Osteoblast (primary cell): ENCODE data around the gene NINL. TPM values are rescaled to one million over a fixed set of nuclear protein-coding genes. Genes with fewer than 3 reads are reported as not detected.

ENCODE experiments used
- DNase-seq: peaks from one replicate; pipeline ENCODE4 v3.0.0; 2011; ENCODE audit warnings: low spot score, mixed read lengths; ENCODE audit not compliant: insufficient read length; ENCODE audit errors: missing footprints
- H2AFZ ChIP-seq: 2 replicates; pipeline ENCODE4 v1.6.0; 2011; ENCODE audit warnings: mild to moderate bottlenecking, low read length
- H3K27ac ChIP-seq: 2 replicates; pipeline ENCODE4 v1.5.1; 2011; ENCODE audit warnings: mild to moderate bottlenecking, low read depth, low read length, moderate library complexity
- H3K27me3 ChIP-seq: 2 replicates; pipeline ENCODE4 v1.6.0; 2012; ENCODE audit warnings: mild to moderate bottlenecking, control low read depth, inconsistent platforms, low read length, moderate library complexity; ENCODE audit not compliant: insufficient read depth
- H3K36me3 ChIP-seq: 2 replicates; pipeline ENCODE4 v1.5.1; 2011; ENCODE audit warnings: mild to moderate bottlenecking, low read length, control low read depth, moderate library complexity; ENCODE audit not compliant: insufficient read depth
- H3K4me1 ChIP-seq: 2 replicates; pipeline ENCODE4 v1.5.1; 2011; ENCODE audit warnings: mild to moderate bottlenecking, low read length, control low read depth, moderate library complexity; ENCODE audit not compliant: insufficient read depth
- H3K4me2 ChIP-seq: 2 replicates; pipeline ENCODE4 v1.6.0; 2011; ENCODE audit warnings: mild to moderate bottlenecking, low read length; ENCODE audit not compliant: insufficient read depth
- H3K4me3 ChIP-seq: fragments of 200-600 bp; sonication (generic); 3 replicates; pipeline ENCODE4 v1.5.1; 2012; ENCODE audit warnings: mild to moderate bottlenecking, low read length, inconsistent platforms; ENCODE audit not compliant: insufficient read depth
- H3K79me2 ChIP-seq: 2 replicates; pipeline ENCODE4 v1.6.0; 2012; ENCODE audit warnings: mild to moderate bottlenecking, low read length, control low read depth, inconsistent platforms; ENCODE audit not compliant: insufficient read depth
- H3K9me3 ChIP-seq: 2 replicates; pipeline ENCODE4 v1.5.1; 2011; ENCODE audit warnings: low read depth, low read length, control low read depth
- H4K20me1 ChIP-seq: 2 replicates; pipeline ENCODE4 v1.6.0; 2012; ENCODE audit warnings: mild to moderate bottlenecking, low read length, control low read depth; ENCODE audit not compliant: insufficient read depth
- total RNA-seq: library from RNA; depleted of rRNA; stranded (reverse); fragments of >200 nt; gene quantifications from 2 replicates; pipeline ENCODE4 v1.2.3, GENCODE V29; 2012
- TF ChIP-seq, protein P1 (sequence below): IDR thresholded peaks from 2 replicates; pipeline ENCODE4 v1.5.1; 2011; ENCODE audit warnings: mild to moderate bottlenecking, low read depth, low read length, moderate library complexity; ENCODE audit errors: extremely low read depth

Gene NINL
- total RNA-seq, 1 donor = 14.8 TPM

DNA sequence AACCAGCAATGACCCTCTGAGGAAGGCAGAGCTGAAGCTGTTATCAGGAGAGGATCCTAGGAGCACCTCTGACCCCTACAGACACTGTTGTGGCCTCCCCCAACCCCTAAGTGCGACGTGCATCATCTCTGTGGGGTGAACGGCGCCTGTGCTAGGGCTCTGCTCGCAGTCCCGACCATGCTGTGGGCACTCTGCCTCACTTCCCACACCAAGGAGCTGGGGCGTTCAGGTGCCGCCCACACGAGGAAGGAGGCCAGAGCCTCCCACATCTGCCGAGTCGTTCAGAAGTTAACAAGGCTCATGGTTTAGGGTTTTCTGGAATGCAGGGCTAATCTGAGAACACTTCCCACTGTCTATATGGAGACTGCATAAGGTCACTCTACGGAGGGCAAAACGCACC is 115.8 kb downstream of the NINL start:
- Histone ChIP-seq H3K27ac (no peak overlapping the region), H4K20me1 (peaks cover 2% of the 10 kb centered on the region), H3K4me2 (no peak overlapping the region), H3K4me1 (no peaks in the 10 kb centered on the region), H2AFZ (no peak overlapping the region), H3K9me3 (no peaks in the 10 kb centered on the region), H3K27me3 (no peaks in the 10 kb centered on the region), H3K79me2 (no peaks in the 10 kb centered on the region), H3K36me3 (peaks cover 5% of the 10 kb centered on the region), H3K4me3 (no peak overlapping the region)
- TF ChIP-seq, protein P1, sequence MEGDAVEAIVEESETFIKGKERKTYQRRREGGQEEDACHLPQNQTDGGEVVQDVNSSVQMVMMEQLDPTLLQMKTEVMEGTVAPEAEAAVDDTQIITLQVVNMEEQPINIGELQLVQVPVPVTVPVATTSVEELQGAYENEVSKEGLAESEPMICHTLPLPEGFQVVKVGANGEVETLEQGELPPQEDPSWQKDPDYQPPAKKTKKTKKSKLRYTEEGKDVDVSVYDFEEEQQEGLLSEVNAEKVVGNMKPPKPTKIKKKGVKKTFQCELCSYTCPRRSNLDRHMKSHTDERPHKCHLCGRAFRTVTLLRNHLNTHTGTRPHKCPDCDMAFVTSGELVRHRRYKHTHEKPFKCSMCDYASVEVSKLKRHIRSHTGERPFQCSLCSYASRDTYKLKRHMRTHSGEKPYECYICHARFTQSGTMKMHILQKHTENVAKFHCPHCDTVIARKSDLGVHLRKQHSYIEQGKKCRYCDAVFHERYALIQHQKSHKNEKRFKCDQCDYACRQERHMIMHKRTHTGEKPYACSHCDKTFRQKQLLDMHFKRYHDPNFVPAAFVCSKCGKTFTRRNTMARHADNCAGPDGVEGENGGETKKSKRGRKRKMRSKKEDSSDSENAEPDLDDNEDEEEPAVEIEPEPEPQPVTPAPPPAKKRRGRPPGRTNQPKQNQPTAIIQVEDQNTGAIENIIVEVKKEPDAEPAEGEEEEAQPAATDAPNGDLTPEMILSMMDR = no peak
- DNase-seq = no peak

DNA sequence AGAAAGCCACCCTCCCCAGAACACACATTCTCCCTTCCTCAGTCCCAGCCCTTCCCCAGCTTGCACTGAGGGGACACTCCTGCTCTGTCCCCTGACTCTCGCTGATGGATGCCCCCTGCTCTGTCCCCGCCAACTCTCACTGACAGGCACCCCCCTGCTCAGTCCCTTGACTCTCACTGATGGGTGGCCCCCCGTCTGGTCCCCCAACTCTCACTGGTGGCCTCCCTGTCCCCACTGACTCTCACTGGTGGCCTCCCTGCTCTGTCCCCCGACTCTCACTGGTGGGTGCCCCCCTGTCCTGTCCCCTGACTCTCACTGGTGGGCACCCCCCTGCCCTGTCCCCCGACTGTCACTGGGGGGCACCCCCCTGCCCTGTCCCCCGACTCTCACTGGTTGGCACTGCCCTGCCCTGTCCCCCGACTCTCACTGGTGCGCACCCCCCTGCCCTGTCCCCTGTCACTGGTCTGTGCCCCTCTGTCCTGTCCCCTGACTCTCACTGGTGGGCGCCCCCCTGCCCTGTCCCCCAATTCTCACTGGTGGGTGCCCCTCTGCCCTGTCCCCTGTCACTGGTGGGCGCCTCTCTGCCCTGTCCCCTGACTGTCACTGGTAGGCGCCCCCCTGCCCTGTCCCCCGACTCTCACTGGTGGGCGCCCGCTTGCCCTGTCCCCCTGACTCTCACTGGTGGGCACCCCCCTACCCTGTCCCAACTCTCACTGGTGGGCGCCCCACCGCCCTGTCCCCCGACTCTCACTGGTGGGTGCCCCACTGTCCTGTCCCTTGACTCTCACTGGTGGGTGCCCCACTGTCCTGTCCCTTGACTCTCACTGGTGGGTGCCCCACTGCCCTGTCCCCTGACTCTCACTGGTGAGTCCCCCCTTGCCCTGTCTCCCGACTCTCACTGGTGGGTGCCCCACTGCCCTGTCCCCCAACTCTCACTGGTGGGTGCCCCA is 116.9 kb downstream of the NINL start:
- no peak overlapping the region for H3K4me3 ChIP-seq
- no peak for DNase-seq
- TF ChIP-seq, protein P1 = no peak
- no peak overlapping the region for H3K27ac ChIP-seq
- no peak overlapping the region for H2AFZ ChIP-seq
- H3K27me3 ChIP-seq = no peaks in the 10 kb centered on the region
- no peaks in the 10 kb centered on the region for H3K9me3 ChIP-seq
- H3K4me1 ChIP-seq = no peaks in the 10 kb centered on the region
- peaks cover 5% of the 10 kb centered on the region for H3K36me3 ChIP-seq
- H3K4me2 ChIP-seq = no peak overlapping the region
- H4K20me1 ChIP-seq = peaks cover 2% of the 10 kb centered on the region
- H3K79me2 ChIP-seq = no peaks in the 10 kb centered on the region

DNA sequence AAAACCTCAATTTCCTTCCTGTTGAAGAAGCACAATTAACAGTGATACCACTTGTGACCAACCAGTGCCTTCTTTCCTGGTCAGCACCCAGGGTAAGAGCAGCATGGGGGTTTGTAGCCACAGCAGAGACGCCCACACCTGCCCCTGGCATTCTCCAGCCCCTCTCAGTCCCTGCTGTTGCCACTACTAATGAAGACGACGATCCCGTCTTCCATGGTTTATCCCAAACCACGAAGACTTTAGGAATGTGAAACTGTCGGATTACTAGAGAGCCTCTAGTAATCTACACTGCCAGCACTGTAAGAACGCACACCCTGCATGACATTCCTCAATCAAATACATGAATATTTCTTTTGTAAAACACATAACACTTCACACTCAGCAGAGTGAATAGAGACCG is 117.9 kb downstream of the NINL start:
- H3K36me3 ChIP-seq = peaks cover 5% of the 10 kb centered on the region
- H3K27ac ChIP-seq = no peak overlapping the region
- H3K4me1 ChIP-seq = no peaks in the 10 kb centered on the region
- no peak overlapping the region for H3K4me3 ChIP-seq
- H3K4me2 ChIP-seq = no peak overlapping the region
- TF ChIP-seq, protein P1 = no peak
- peak; percentile 43 for DNase-seq
- H3K79me2 ChIP-seq = no peaks in the 10 kb centered on the region
- H2AFZ ChIP-seq = no peak overlapping the region
- H3K9me3 ChIP-seq = no peaks in the 10 kb centered on the region
- no peaks in the 10 kb centered on the region for H3K27me3 ChIP-seq
- peaks cover 2% of the 10 kb centered on the region for H4K20me1 ChIP-seq

DNA sequence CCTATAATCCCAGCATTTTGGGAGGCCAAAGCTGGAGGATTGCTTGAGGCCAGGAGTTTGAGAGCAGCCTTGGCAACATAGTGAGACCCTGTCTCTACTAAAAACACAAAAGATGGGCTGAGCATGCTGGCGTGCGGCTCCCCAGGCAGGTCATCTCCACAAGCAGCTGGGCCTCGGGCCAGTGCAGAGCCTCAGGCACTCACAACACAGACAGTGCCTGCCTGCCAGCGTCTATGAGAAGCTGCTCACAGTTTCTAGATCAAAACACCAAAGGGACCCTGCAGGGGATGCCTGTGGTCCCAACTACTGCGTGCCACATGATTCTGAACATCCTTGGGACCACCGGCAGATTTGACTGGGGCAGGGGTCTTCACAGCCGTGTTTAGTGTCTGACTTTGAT is 118.5 kb downstream of the NINL start:
- TF ChIP-seq, protein P1 = no peak
- Histone ChIP-seq H3K4me2 (no peak overlapping the region), H3K4me3 (no peak overlapping the region), H3K36me3 (peaks cover 8% of the 10 kb centered on the region), H2AFZ (no peak overlapping the region), H3K27me3 (no peaks in the 10 kb centered on the region), H3K27ac (no peak overlapping the region), H3K9me3 (no peaks in the 10 kb centered on the region), H4K20me1 (peaks cover 2% of the 10 kb centered on the region), H3K79me2 (no peaks in the 10 kb centered on the region), H3K4me1 (no peaks in the 10 kb centered on the region)
- no peak for DNase-seq
